HEK293T (cell line): ENCODE data around the gene FARP1.

Source experiments
- CTCF ChIA-PET: fragments of 350-600 bp; formaldehyde crosslinking; extraction: SDS; loops from one replicate; lab custom pipeline; 2021; ENCODE audit warnings: antibody characterized with exemption, inconsistent platforms; lab: Yijun Ruan, JAX
- POLR2A ChIA-PET: fragments of 350-600 bp; formaldehyde crosslinking; extraction: SDS; loops from one replicate; lab custom pipeline; 2020; ENCODE audit warnings: antibody characterized with exemption, inconsistent platforms; lab: Yijun Ruan, JAX
- DNase-seq: peaks from one replicate; pipeline ENCODE4 v3.0.0; 2012; ENCODE audit warnings: mixed read lengths; ENCODE audit errors: extremely low spot score
- ARNT ChIP-seq: fragments of 450-650 bp; IDR thresholded peaks from 2 replicates; pipeline ENCODE4 v1.6.1; 2017; ENCODE audit warnings: mild to moderate bottlenecking
- BHLHE40 ChIP-seq: fragments of 450-650 bp; IDR thresholded peaks from 2 replicates; pipeline ENCODE4 v1.6.1; 2016; ENCODE audit warnings: mild to moderate bottlenecking, moderate library complexity, borderline replicate concordance
- CTBP1 ChIP-seq: fragments of 450-650 bp; IDR thresholded peaks from 2 replicates; pipeline ENCODE4 v1.6.1; 2016; ENCODE audit warnings: borderline replicate concordance
- ELF4 ChIP-seq: fragments of 450-650 bp; IDR thresholded peaks from 2 replicates; pipeline ENCODE4 v1.6.1; 2017; ENCODE audit warnings: antibody characterized with exemption
- FOXA1 ChIP-seq: fragments of 450-650 bp; IDR thresholded peaks from 2 replicates; pipeline ENCODE4 v1.6.1; 2016; ENCODE audit warnings: mild to moderate bottlenecking
- FOXK2 ChIP-seq: fragments of 450-650 bp; IDR thresholded peaks from 2 replicates; pipeline ENCODE4 v1.6.1; 2016; ENCODE audit warnings: mild to moderate bottlenecking
- FOXM1 ChIP-seq: fragments of 450-650 bp; IDR thresholded peaks from 2 replicates; pipeline ENCODE4 v1.6.1; 2017; ENCODE audit warnings: mild to moderate bottlenecking, borderline replicate concordance
- HDGF ChIP-seq: fragments of 450-650 bp; IDR thresholded peaks from 2 replicates; pipeline ENCODE4 v1.6.1; 2017; ENCODE audit warnings: antibody characterized with exemption, borderline replicate concordance
- L3MBTL2 ChIP-seq: fragments of 450-650 bp; conservative IDR thresholded peaks from 2 replicates; pipeline ENCODE4 v1.6.1; 2016; ENCODE audit warnings: mild to moderate bottlenecking
- LEF1 ChIP-seq: fragments of 450-650 bp; IDR thresholded peaks from 2 replicates; pipeline ENCODE4 v1.6.1; 2017; ENCODE audit warnings: mild to moderate bottlenecking, borderline replicate concordance
- NFRKB ChIP-seq: fragments of 450-650 bp; IDR thresholded peaks from 2 replicates; pipeline ENCODE4 v1.6.1; 2016; ENCODE audit warnings: mild to moderate bottlenecking, moderate library complexity
- SP1 ChIP-seq: fragments of 450-650 bp; IDR thresholded peaks from 2 replicates; pipeline ENCODE4 v1.6.1; 2017
- SUZ12 ChIP-seq: fragments of 450-650 bp; IDR thresholded peaks from 2 replicates; pipeline ENCODE4 v1.6.1; 2016; ENCODE audit warnings: mild to moderate bottlenecking
- TARDBP ChIP-seq: fragments of 450-650 bp; IDR thresholded peaks from 2 replicates; pipeline ENCODE4 v1.6.1; 2016
- ZNF384 ChIP-seq: fragments of 450-650 bp; IDR thresholded peaks from 2 replicates; pipeline ENCODE4 v1.6.1; 2016
- TF ChIP-seq, protein P1 (sequence below): fragments of 450-650 bp; IDR thresholded peaks from 2 replicates; pipeline ENCODE4 v1.6.1; 2016

FARP1 gene, protein sequence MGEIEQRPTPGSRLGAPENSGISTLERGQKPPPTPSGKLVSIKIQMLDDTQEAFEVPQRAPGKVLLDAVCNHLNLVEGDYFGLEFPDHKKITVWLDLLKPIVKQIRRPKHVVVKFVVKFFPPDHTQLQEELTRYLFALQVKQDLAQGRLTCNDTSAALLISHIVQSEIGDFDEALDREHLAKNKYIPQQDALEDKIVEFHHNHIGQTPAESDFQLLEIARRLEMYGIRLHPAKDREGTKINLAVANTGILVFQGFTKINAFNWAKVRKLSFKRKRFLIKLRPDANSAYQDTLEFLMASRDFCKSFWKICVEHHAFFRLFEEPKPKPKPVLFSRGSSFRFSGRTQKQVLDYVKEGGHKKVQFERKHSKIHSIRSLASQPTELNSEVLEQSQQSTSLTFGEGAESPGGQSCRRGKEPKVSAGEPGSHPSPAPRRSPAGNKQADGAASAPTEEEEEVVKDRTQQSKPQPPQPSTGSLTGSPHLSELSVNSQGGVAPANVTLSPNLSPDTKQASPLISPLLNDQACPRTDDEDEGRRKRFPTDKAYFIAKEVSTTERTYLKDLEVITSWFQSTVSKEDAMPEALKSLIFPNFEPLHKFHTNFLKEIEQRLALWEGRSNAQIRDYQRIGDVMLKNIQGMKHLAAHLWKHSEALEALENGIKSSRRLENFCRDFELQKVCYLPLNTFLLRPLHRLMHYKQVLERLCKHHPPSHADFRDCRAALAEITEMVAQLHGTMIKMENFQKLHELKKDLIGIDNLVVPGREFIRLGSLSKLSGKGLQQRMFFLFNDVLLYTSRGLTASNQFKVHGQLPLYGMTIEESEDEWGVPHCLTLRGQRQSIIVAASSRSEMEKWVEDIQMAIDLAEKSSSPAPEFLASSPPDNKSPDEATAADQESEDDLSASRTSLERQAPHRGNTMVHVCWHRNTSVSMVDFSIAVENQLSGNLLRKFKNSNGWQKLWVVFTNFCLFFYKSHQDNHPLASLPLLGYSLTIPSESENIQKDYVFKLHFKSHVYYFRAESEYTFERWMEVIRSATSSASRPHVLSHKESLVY

DNA sequence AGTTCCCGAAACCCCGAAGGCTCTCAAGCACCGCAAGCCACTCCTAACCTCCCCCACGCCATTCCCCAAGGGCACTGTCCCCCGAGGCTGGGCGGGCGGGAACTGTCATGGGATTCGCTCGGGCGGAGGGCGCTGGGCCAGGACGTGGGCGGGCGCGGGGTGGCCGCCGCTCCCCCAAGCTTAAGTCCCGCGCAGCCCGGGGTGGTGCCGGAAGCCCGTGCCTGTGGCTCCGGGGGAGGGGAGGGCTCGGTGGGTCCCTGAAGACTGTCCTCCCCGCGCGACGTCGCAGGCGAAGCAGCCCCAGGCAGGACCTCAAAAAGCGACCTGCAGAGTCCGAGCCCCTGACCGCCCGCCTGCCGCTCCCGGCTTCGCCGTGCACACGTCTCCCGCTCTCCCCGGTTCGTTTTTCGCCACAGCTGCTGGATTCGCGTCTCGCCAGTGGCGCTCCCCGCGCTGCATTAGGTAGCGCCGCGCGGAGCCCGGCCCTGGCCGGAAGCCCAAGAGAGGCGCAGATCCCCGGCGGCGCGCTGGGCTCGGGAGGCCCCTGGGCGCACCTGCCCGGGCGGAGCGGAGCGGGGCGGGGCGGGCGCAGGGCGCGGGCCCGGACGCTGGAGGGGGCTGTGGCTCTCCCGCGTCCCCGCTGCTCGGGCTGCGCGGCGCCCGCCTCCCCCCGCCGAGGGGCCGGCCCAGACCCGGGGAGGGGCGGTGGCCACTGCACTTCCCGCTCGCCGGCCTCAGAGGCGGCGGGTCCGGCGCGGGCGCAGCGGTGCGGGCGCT, at the start of gene FARP1:
Gene FARP1 (plus strand): TSS at position 715 of the 777 bp plus-strand sequence. CDS start 70,149 bp downstream, outside the sequence.
- TF ChIP-seq CTBP1 (no peak), ARNT (0 out of 2 replicates have a peak, but pooled peaks have one; percentile 9), SP1 (no peak), FOXM1 (0 out of 2 replicates have a peak, but pooled peaks have one; percentile 16), TARDBP (no peak), L3MBTL2 (peak; percentile 77), BHLHE40 (no peak), SUZ12 (no peak), FOXK2 (no peak), HDGF (no peak), FOXA1 (no peak), ELF4 (no peak), LEF1 (no peak), ZNF384 (no peak), NFRKB (no peak)
- TF ChIP-seq, protein P1, sequence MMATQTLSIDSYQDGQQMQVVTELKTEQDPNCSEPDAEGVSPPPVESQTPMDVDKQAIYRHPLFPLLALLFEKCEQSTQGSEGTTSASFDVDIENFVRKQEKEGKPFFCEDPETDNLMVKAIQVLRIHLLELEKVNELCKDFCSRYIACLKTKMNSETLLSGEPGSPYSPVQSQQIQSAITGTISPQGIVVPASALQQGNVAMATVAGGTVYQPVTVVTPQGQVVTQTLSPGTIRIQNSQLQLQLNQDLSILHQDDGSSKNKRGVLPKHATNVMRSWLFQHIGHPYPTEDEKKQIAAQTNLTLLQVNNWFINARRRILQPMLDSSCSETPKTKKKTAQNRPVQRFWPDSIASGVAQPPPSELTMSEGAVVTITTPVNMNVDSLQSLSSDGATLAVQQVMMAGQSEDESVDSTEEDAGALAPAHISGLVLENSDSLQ: no peak
- POLR2A ChIA-PET: no interaction called here
- peak; percentile 77 for DNase-seq
- CTCF ChIA-PET: no interaction called here

DNA sequence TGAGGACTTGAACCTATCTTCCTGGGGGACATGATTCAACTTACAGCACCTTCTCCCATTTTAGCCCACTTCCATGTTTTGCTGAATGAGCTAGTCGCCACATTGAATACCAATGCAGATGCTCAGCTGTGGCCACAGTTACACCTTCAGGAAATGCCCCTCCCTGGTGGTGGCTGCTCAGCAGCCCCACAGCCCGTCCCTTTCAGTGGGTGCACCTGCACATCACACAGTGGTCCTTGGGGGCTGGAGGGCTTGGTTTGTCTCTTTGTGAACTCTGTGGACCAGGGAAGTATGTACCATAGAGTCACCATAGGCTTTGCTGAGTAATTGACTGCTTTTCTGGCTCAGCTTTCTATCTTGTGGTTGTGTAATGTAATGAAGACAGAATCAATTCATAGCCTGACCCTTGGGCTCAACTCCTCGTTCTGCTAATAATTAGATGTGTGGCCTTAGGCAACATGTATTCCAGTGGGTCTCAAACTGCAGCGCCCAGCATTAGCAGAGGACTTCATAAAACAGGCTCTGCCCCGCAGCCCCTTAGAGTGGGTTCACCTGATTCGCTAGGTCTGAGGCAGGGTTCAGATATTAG, 48.1 kb upstream of the FARP1 start:
- TF ChIP-seq BHLHE40: no peak
- no peak for TF ChIP-seq TARDBP
- no peak for TF ChIP-seq LEF1
- TF ChIP-seq ARNT: no peak
- no peak for TF ChIP-seq FOXM1
- TF ChIP-seq SUZ12: no peak
- no peak for TF ChIP-seq SP1
- no peak for TF ChIP-seq ZNF384
- no peak for TF ChIP-seq NFRKB
- no peak for TF ChIP-seq L3MBTL2
- TF ChIP-seq FOXK2: no peak
- CTCF ChIA-PET: no interaction called here
- DNase-seq: no peak
- POLR2A ChIA-PET: no interaction called here

DNA sequence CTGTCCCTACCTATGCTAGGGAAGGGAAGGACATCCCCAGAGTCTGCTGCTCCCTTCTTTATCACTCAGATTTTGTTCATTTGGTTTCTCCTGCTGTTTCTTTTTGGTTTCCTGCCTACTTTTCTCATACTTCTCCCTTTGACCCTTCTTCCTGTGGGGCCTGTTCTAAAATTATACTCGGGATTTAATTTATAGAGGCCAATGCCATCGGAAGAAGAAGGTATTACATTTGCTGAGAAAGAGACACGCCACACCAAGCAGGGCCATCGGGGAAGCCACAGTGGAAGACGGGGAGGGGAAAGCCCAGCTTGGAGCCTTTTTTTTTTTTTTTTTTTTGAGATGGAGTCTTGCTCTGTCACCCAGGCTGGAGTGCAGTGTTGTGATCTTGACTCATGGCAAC, 46.8 kb upstream of the FARP1 start:
- ChIA-PET CTCF (no interaction called here), POLR2A (no interaction called here)
- TF ChIP-seq FOXK2 (no peak), FOXA1 (no peak), CTBP1 (no peak), BHLHE40 (no peak), HDGF (no peak), LEF1 (no peak)
- TF ChIP-seq, protein P1: no peak
- DNase-seq: no peak

DNA sequence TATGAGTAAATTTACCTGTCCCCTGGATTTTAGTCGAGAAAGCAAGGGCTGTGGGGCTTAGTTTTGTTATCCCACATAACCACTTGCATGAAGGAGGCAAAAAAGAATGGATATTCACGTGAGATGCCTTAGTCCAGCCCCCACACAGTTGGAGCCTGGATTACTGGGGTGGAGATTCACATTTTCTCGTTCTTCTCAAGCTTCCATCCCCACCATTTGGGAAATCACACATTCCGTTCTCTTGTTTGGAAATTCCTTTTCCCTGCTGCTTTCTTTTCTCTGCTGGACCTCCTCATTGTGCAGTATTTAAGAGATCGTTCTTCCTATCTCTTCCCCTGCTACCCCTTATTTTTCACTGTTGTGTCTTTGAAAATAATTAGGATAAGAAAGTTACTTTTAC, 45.1 kb upstream of the FARP1 start:
- TF ChIP-seq NFRKB (no peak), SP1 (no peak), FOXA1 (no peak), L3MBTL2 (no peak), ELF4 (no peak), HDGF (no peak), ARNT (no peak), FOXM1 (no peak)
- DNase-seq: no peak
- ChIA-PET POLR2A (no interaction called here), CTCF (no interaction called here)

DNA sequence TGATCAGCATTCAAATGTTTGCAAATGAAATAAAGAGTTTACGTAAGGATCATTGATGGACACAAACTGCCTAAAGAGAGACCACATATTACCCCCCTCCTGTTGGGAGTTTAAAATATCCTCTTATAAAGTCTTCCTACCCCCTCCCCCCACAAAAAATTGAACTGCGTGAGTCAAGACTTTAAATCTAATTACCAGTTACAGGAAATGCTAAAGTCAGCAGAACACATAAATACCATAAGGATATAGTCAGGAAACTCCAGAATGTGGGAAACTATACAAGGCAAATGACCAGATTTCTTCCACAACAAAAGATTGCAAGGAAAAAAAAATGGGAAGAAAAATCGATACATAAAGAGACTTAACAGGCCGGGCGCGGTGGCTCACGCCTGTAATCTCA, 44.4 kb upstream of the FARP1 start:
- TF ChIP-seq FOXA1: no peak
- no peak for TF ChIP-seq ZNF384
- no peak for TF ChIP-seq L3MBTL2
- TF ChIP-seq ARNT: no peak
- no peak for TF ChIP-seq BHLHE40
- TF ChIP-seq SP1: no peak
- TF ChIP-seq CTBP1: no peak
- TF ChIP-seq SUZ12: no peak
- TF ChIP-seq NFRKB: no peak
- no peak for TF ChIP-seq TARDBP
- TF ChIP-seq HDGF: no peak
- TF ChIP-seq, protein P1: no peak
- TF ChIP-seq FOXK2: no peak
- POLR2A ChIA-PET: no interaction called here
- CTCF ChIA-PET: no interaction called here
- no peak for DNase-seq
